NCI-H1417 (cell line): ENCODE results near the gene ESYT3.

Experiments
- DNase-seq, 3 experiments: peaks; one replicate each; lab custom pipeline; 2025; lab: John Stamatoyannopoulos, UW

ESYT3 gene, protein sequence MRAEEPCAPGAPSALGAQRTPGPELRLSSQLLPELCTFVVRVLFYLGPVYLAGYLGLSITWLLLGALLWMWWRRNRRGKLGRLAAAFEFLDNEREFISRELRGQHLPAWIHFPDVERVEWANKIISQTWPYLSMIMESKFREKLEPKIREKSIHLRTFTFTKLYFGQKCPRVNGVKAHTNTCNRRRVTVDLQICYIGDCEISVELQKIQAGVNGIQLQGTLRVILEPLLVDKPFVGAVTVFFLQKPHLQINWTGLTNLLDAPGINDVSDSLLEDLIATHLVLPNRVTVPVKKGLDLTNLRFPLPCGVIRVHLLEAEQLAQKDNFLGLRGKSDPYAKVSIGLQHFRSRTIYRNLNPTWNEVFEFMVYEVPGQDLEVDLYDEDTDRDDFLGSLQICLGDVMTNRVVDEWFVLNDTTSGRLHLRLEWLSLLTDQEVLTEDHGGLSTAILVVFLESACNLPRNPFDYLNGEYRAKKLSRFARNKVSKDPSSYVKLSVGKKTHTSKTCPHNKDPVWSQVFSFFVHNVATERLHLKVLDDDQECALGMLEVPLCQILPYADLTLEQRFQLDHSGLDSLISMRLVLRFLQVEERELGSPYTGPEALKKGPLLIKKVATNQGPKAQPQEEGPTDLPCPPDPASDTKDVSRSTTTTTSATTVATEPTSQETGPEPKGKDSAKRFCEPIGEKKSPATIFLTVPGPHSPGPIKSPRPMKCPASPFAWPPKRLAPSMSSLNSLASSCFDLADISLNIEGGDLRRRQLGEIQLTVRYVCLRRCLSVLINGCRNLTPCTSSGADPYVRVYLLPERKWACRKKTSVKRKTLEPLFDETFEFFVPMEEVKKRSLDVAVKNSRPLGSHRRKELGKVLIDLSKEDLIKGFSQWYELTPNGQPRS

DNA sequence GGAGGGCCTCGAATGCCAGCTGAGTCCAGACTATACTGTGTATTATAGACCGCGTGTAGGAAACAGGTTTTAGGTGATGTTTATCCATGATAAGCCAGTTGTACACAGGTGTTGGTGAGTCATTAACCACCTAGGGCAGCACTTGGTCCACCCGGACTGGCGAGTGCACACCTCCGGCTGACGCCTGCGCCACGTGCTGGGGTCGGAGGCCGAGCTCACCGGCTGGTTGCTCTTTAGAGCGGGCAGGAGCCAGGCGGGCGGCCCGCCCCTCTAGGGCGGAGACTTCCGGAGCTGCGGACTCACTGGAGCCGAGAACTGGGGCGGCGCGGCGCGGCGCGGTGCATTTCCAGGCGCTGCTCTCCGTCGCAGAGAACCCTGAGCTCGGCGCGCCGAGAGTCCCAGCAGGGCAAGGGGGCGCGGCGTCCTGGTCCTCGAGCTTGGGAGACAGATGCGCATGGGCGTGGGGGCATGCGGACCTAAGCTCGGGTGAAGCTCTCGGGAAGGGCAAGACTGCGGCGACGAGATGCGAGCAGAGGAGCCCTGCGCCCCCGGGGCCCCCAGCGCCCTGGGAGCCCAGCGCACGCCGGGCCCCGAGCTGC is at the start of gene ESYT3:
Gene ESYT3, plus strand, starts transcription at position 341 of the 599 bp plus-strand sequence. Its CDS starts 183 bp downstream, at position 524.
- peak; percentile 28 to 88 (median 87) for DNase-seq

DNA sequence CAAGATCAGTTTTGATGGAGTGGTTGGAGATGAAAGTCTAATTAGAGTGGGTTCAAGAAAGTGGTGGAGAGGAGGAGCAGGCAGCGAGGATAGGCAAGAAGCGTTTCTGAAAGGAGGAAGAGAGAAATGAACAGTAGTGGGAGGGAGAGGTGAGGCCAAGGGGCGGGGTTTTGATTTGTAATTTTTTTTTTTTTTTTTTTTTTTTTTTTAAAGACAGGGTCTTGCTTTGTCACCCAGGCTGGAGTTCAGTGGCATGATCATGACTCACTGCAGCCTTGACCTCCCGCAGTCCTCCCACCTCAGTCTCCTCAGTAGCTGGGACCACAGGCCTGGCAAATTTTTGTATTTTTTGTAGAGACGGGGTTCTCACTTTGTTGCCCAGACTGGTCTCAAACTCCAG is 49.4 kb upstream of the ESYT3 start:
- no peak for DNase-seq

DNA sequence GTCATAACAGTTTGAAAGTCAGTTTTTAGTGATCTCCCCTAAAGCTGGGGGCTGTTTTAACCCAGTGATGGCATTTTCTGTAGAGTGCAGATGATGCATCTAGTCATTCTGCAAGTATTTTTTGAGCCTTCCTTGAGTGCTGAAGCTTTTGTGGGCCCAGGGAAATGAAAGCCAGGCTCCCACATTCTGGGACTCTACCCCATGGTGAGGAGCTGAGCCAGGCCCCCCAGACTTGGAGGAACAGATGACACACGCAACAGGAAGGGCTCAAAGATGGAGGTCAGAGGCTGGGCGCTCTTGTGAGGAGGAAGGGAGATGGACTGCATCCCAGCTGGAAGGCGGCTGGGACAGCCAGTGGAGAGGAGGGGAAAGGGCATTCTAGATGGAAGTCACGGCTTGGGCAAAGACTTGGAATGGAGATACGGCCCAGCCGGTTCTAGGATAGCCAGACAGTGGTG is 45.2 kb upstream of the ESYT3 start:
- no peak for DNase-seq

DNA sequence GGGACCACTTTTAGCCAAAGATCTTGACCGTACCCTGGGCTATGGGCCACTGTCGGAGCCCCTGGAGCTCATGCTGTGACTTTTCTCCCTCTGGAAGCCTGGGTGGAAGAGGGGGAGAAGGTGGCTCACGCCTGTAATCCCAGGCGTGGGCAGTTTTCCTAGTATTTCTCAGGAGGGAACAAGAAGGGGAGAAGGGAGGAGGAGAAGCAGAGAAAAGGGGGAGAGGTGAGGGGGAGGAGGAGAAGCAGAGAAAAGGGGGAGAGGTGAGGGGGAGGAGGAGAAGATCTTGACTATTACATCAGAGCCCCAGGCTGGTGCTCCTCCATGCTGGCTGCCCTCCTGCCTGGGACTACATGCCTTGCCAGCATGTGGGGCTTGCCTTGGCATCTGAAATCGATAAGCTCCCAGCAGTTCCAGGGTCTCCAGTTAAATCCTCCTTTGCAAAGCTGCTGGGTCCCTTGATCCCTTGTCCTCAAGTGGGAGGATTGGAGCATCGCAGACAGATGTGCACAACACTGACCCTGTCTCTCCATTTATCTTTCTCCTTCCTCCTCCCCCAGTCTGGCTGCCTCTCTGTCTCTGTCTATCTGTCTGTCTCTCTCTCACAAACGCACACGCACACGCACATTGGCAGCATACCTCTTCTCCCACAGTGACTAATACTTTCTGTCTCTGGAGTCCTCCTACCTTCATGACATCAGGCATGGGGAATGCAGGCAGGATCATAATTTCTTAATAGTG is 44.4 kb upstream of the ESYT3 start:
- DNase-seq: no peak

DNA sequence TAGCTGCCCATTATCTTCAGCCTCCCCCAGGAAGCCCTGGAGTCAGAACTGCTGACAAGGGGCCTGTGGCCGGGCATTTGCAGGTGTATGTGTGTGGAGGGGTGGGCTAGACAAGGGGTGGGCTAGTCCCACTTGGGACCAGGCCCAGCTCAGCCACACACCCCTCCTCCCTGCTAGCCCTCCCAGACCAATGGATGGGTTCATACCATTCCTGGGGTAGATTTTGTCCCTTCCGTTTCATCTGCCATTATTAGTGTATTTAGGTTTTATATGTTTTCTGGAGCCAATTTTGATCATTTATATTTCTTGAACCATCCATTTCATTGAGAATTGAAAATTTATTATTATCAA is 43.9 kb upstream of the ESYT3 start:
- DNase-seq: no peak

DNA sequence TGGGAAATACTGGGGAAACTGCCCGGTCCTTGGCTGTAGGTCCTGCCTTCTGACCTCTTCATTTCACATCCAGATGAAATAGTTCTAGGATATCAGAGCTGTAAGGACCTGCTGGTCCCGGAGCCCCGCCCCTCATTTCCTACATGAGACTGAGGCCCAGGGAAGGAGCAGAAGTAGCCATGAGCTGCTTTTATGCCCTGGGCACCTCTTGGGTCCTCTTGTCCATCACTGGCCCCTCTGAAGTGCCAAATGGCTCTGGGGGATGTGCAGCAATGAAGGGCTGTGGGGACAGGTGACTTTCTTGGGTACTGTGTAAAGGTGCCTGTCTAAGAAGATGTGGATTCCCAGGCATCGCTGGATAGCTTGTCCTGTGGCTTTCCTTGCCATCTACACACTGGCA is 40.3 kb upstream of the ESYT3 start:
- DNase-seq: no peak

DNA sequence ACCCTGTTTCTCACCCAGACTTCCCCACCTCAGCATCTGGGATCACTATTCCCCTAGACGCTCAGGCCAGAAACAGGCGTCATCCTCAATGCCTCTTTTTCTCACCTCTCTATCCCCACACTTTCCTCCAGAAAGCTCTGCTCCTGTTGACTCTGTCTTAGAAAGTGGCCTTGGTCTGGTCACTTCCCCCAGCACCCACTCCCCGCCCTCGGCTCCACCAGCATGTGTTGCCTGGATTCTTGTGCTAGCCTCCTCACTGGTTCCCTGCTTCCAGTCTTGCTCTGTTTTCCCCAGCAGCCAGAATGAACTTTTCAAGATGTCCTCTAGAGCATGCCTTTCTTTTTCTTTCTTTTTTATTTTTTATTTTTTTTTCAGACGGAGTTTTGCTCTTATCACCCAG is 39.7 kb upstream of the ESYT3 start:
- DNase-seq: no peak

DNA sequence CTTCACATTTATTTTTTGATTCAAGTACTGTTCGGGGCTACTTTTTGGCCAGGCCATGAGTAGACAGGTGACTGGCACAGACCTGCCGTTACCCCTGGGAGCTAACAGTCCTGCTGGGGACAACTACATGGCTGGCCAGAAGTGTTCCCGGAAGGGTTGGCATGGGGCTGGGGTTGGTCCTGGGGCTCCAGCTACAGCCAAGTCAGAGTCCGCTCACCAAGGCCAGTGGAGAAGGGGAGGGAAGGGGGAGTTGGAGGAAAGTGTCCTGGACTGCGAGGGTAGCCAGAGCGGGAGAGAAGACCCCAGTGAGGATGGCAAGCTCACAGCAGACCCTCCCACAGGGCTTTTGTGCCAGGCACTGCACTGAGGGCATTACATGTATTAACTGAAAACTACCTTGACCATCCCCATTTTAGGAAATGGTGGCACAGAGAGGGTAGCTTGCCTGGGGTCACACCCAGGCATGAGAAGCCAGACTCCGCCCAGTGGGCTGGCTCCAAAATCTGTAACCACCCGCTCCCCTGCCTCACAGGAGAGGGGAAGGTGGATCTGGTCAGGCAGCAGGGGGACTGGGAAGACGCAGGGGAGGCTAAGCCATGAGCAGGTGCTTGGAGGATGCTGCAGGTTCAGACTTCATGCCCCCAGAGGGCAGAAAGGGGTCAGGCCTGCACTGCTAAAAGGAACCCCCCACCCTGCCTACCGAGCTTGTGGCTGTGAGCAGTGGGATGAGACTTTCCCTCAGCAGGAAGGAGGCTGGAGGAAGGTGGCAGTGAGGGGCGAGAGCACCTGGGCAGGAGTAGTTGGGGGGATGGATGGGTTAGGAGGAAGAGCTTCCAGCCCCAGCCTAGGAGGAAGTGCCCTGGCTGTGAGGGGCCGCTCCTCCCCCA is 38.3 kb upstream of the ESYT3 start:
- DNase-seq: no peak

DNA sequence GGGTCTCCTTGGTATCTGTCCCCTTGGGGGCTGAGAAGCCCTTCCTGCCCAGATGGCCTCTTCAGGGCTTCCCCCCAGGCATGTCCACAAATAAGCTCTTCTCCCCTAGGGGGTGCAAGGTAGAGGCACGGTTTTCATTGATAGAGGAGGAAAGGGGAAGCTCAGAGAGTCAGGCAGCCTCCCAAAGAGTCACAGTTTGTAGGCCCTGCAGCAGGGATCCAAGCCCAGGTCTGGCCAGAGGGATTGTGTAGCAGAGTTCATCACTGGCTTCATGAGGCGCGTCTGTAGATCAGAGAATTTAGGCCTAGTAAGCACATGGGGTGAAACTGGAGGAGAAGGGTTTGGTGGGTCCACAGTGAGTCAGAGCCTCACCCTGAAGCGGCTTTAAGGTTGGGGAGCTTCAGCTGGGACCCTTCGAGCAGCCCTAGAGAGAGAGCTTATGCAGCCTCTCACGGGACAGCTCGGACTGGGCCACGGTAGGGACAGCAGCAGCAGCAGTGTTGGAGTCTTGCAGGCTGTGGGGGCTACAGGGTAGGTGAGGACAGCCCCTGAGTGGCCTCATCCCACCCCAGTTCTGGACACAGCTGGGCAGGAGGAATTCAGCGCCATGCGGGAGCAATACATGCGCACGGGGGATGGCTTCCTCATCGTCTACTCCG is 37.5 kb upstream of the ESYT3 start:
- no peak for DNase-seq

DNA sequence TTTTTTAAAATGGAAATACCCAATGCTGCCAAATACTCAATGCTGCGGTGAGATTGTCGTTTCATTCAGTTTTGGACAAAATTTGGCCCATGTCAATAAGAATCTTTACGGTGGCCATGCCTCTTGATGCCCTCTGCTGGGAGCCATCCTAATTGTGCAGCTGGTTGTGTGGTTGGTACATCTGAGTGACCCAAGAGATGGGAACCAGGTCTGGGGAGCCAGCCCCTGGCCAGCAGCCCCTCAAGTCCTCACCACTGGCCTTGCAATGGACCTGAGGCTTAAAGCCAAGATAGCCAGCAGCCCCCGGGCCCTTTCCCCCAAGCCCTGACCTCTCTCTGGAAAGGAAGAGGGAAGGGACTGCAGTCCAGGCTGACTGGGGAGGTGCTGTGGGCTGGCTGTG is 36.4 kb upstream of the ESYT3 start:
- no peak for DNase-seq

DNA sequence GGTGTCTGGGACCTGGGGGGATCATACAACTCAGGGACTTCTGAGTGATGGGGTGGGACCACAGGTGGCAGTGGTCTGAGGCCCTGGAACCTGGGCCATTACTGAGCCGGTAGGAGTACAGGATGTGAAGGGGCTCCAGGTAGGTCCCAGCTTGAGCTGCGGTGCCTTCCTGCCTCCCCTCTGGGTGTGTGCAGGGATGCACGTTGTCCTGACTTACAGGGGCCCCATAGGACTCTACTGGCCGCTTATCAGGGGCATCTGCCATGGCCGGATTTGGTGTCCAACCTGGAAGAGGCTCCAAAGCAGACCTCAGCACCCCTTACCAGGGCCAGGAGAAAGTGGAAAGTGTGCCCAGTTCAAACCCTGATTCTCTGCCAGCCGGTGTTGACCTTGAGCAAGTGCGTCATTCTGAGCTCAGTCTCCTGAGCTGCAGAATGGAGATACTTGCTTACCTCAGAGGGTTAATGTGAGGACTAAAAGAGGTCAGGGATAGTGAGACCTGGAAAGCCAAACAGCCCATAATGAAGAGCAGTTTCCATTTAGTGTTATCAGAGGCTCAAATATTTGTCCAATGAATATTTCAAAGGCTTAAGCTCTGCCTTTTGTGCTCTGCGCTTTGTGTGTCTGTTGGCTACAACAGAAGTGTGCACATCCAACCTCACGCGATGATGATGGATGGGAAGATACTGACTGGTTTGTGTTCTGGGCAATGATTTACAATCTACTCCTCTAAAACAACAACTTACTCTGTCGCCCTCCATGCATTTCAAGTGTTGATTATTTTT is 35.4 kb upstream of the ESYT3 start:
- no peak for DNase-seq

DNA sequence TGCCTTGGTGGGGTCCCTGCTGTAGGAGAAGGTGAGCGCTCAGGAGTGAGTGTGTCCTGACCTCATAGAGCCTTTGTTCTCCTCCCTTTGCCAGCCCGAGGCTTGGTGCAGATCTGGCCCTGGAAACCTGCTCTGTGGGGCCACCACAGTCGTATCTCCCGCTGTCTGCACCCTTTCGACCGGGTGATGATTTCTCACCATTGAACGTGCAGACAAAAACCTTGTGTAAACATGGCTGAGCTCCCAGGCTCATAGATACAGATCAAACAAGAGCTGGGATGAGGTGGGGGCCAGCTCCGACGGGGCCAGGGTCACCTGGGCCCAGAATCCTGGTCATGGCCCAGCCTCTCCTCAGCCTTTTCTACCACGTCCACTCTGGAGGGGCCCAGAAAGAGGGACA is 34.6 kb upstream of the ESYT3 start:
- DNase-seq: no peak

DNA sequence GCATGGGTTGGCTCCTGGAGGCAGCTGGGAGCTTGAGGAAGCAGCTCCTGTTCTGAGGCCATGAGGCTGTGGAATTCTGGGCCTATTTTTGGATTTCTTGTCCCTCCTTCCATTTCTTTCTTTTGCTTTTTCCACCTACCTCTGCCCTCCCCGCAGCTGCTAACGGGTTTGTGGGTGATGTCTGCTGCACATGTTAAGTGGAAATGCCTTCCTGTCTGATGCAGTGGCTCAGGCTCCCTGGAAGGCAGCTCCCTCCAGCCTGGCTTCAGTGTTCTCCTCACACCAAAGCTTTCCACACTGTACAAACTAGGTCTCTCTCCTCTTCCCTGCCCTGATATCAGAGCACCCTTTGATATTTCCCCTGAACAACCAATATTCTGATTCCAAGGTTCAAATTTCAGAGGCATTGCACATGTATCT is 33.8 kb upstream of the ESYT3 start:
- no peak for DNase-seq

DNA sequence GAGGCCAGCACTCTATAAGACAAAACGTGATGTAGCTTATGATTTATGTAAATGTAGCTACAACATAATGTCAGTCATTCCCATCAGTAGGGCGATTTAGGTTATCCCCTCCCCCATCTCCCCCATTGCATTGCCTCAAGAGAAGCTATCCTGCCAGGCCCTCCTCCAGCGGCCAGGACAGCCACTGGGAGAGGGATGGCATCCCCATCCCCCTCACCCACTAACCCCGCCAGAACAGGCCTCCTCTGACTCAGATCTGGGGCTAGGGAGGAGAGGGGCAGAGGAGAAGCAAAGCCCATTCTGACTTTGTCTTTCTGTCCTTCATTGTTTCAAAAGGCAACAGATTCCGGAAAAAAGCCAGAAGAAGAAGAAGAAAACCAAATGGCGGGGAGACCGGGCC is 32.6 kb upstream of the ESYT3 start:
- no peak for DNase-seq

DNA sequence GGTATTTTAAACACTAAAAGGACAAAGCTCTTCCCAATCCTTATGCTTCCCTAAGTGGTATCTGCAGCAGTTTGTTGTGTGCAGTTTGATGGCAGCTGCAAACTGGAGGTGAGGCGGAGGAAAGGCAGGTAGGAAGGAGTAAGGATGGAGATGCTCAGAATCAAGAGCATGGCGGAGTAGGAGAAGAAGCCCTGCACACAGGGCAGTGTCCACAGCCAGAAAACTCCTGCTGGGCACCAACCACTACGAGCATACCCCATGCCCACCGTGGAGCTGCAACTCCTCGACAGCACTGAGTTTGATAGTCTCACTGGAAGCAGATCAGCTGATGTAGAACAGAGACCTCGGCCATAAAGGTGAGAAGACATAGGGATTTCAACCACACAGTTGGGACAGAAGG is 30.3 kb upstream of the ESYT3 start:
- DNase-seq: no peak

DNA sequence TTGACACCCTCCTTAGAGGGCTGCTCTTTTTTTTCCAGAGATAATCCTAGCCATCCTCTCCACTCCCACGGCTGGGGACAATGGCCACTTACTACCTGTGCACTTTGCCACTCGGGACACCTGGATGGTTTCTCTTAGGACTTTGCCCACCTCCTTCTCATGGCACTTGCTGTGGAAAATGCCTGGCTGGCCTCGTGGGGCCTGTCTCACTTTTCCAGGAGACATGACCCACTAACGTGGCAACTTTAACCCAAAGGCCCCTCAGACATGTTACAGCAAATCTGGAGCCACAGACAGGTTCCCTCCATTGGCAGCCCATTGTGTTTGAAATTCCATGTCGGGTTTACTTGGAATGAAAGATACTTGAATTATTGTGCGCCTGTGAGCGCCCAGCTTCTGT is 29.4 kb upstream of the ESYT3 start:
- DNase-seq: no peak

DNA sequence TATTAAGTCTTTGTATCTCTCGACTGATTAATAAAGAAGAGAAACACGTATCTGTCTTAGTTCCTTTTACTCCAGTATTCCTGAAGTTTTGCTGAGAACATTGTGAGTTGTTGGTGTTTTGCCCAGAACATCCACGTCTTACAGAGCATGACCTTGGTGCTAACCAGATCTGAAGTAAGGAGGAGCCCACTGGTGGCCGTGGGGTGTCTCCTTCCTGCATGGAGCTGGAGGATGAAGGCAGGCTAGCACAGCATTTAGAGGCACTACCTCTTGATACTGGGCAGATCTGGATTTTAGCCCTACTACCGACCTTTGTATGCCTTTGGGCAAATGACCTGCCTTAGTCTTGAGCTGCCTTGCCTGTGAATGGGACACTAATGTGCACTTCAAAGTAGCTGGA is 28.9 kb upstream of the ESYT3 start:
- no peak for DNase-seq

DNA sequence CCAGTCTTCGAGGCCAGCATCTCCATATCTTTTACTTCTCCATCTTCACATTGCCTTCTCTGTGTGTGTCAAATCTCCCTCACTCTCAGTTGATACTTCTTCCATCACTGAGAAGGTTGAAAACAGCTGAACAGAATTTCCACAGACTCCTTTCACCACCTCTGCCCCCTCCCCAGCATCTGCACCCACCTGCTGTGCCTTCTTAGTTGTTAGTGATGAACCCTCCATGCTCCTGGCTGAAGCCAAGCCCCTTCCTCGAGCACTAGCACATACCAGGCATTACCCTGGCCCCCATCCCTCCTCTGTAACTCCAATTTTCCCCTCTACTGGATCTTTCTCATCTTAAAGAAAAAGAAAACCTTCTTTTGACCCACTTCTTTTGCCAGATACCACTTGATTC is 27.8 kb upstream of the ESYT3 start:
- DNase-seq: no peak

DNA sequence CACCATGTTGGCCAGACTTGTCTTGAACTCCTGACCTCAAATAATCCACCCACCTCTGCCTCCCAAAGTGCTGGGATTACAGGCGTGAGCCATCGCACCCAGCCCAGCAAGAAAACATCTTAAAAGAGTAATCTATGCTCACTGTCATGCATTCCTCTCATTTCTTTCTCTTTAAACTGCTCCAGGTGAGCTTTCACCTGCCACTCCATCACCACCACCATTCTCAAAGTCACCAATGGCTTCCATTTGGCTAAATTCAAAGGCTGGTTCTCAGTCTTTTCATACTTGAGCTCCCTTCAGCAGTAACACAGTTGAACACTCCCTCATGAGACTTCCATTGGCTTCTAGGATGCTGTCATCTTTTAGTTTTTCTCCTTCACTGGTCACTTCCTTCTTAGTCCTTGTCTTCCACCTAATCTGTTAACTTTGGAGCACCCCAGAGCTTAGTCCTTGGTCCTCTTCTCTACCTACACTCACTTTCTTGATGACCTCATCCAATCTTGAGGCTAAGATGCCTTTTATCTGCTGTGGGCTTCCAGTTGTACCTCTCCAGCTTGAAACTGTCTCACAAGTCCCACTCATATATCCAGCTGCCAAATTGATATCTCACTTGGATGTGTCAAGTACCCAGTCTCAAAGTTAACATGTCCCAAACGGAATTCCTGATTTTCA is 27.0 kb upstream of the ESYT3 start:
- DNase-seq: no peak
